Ishikawa (cell line): Measurements from ENCODE around the gene NFKBIA.

ENCODE experiments used
- CEBPB ChIP-seq: IDR thresholded peaks from 2 replicates; pipeline ENCODE4 v1.6.1; 2012
- CREB1 ChIP-seq: IDR thresholded peaks from 2 replicates; pipeline ENCODE4 v1.6.1; 2012; ENCODE audit warnings: low read depth
- EGR1 ChIP-seq: IDR thresholded peaks from 2 replicates; pipeline ENCODE4 v1.6.1; 2012
- EP300 ChIP-seq: IDR thresholded peaks from 2 replicates; pipeline ENCODE4 v1.6.1; 2012; ENCODE audit warnings: borderline replicate concordance
- FOXM1 ChIP-seq: IDR thresholded peaks from 2 replicates; pipeline ENCODE4 v1.6.1; 2012; ENCODE audit warnings: low read depth, borderline replicate concordance
- NFIC ChIP-seq: IDR thresholded peaks from 2 replicates; pipeline ENCODE4 v1.6.1; 2012
- REST ChIP-seq: IDR thresholded peaks from 2 replicates; pipeline ENCODE4 v1.6.1; 2012; ENCODE audit warnings: low read depth, mild to moderate bottlenecking
- TAF1 ChIP-seq: IDR thresholded peaks from 2 replicates; pipeline ENCODE4 v1.6.1; 2012; ENCODE audit warnings: low read depth, mild to moderate bottlenecking
- TCF12 ChIP-seq: IDR thresholded peaks from 2 replicates; pipeline ENCODE4 v1.6.1; 2012; ENCODE audit warnings: low read depth
- TEAD4 ChIP-seq: IDR thresholded peaks from 2 replicates; pipeline ENCODE4 v1.6.1; 2012
- YY1 ChIP-seq: IDR thresholded peaks from 2 replicates; pipeline ENCODE4 v1.6.1; 2012; ENCODE audit warnings: low read depth

- no peak for TF ChIP-seq CREB1
- no peak for TF ChIP-seq CEBPB
- TF ChIP-seq TCF12, result no peak
- TF ChIP-seq FOXM1, result no peak
- no peak for TF ChIP-seq YY1
- no peak for TF ChIP-seq EP300
- TF ChIP-seq EGR1, result no peak
- TF ChIP-seq REST, result no peak
- no peak for TF ChIP-seq NFIC
- TF ChIP-seq TAF1, result no peak
- TF ChIP-seq TEAD4, result no peak
These were observed 30.6 kb upstream of the NFKBIA start for GRCh38 chr14:35435177-35435576.
